Adrenal gland (tissue), 5 donors: ENCODE measurements around the gene ENPP3.

Experiments used
- POLR2A ChIP-seq, 2 donors: fragments of 450-650 bp; IDR thresholded peaks; one replicate each; pipeline ENCODE4 v1.6.1; 2017; ENCODE audit warnings: antibody characterized with exemption in 2 of 2, mild to moderate bottlenecking in 2 of 2, moderate library complexity in 1 of 2
- TF ChIP-seq, protein P1 (sequence below), 6 experiments: fragments of 450-650 bp in 4 of 6; fragments of 200-600 bp in 2 of 6; sonication (generic) in 1 of 6; IDR thresholded peaks; 1 replicate in 5 of 6; 2 replicates in 1 of 6; pipeline versions ENCODE4 v1.5.1 to v1.8.0; 2016 to 2021; ENCODE audit warnings: antibody characterized with exemption in 6 of 6, mild to moderate bottlenecking in 2 of 6, moderate library complexity in 1 of 6
- donor health status: DM: no; HTN: no; CAD: no.

DNA sequence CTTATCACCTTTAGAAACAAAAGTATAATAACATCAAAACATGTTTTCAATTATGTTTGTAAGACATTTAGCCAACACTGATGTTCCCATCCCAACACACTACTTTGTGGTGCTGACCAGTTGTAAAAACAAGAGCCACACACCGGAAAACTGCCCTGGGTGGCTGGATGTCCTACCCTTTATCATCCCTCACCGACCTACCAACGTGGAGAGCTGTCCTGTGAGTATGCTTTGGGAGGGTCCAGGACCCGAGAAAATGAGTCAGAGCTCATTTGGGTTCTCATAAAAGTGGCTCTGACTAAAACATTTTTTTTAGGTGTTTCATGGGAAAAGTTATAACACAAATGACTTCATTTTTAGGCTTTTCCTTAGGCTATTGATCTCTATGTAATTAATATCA, 103.1 kb downstream of the ENPP3 start:
- TF ChIP-seq, protein P1, sequence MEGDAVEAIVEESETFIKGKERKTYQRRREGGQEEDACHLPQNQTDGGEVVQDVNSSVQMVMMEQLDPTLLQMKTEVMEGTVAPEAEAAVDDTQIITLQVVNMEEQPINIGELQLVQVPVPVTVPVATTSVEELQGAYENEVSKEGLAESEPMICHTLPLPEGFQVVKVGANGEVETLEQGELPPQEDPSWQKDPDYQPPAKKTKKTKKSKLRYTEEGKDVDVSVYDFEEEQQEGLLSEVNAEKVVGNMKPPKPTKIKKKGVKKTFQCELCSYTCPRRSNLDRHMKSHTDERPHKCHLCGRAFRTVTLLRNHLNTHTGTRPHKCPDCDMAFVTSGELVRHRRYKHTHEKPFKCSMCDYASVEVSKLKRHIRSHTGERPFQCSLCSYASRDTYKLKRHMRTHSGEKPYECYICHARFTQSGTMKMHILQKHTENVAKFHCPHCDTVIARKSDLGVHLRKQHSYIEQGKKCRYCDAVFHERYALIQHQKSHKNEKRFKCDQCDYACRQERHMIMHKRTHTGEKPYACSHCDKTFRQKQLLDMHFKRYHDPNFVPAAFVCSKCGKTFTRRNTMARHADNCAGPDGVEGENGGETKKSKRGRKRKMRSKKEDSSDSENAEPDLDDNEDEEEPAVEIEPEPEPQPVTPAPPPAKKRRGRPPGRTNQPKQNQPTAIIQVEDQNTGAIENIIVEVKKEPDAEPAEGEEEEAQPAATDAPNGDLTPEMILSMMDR (IDR thresholded peaks at IDR 0.05): no peak
- TF ChIP-seq POLR2A (IDR thresholded peaks at IDR 0.05): no peak
